K562 (cell line): ENCODE data around the gene CPED1. TPM values are rescaled to one million over a fixed set of nuclear protein-coding genes. Genes with fewer than 3 reads are reported as not detected.
A peak's percentile ranks its signal among the peaks of the same experiment; 100 is the strongest.

Source experiments
- ATAC-seq: fragments of 200-7000 bp; cut with Tn5 transposase; 3 replicates; pipeline ENCODE4 v1.9.1; 2020; ENCODE audit warnings: moderate library complexity
- BruUV-seq: library from RNA; stranded (reverse); fragments of 400-500 nt; replicated peaks from 2 replicates; lab custom pipeline; 2021; lab: Mats Ljungman, UMichigan
- CTCF ChIA-PET: fragments of 300-600 bp; formaldehyde crosslinking; extraction: SDS; loops from one replicate; lab custom pipeline; 2021; ENCODE audit warnings: low intra/inter-chr PET ratio; lab: Yijun Ruan, JAX
- POLR2A ChIA-PET: fragments of 300-600, 350-650 bp; sonication (Branson Sonifier 250); formaldehyde crosslinking; extraction: SDS; loops from one replicate; lab custom pipeline; 2021; ENCODE audit warnings: antibody characterized with exemption, inconsistent platforms; lab: Yijun Ruan, JAX
- DNase-seq, 4 experiments: peaks; one replicate each; pipeline versions ENCODE4 v3.0.0 to v3.0.0-alpha.2; 2011 to 2018; ENCODE audit warnings: low spot score in 3 of 4, mixed read lengths in 3 of 4; ENCODE audit errors: extremely low read depth in 1 of 4
- FAIRE-seq: peaks from 2 replicates; lab custom pipeline; 2011; peaks lifted over from hg19 to GRCh38; lab: Jason Lieb, UNC
- H2AFZ ChIP-seq: 2 replicates; pipeline ENCODE4 v1.6.0; 2011; ENCODE audit warnings: low read depth, low read length, control low read depth, inconsistent platforms
- H3K27ac ChIP-seq: fragments of 200-600 bp; 3 replicates; pipeline ENCODE4 v1.8.0; 2011; ENCODE audit warnings: low read depth, mild to moderate bottlenecking, control low read depth, inconsistent platforms, low read length, moderate library complexity, mixed read lengths; ENCODE audit errors: extremely low read depth
- H3K27me3 ChIP-seq, 2 experiments: fragments of 300-600 bp in 1 of 2; 2 replicates in 1 of 2; 3 replicates in 1 of 2; pipeline versions ENCODE4 v1.6.0 to v1.8.0; 2011; ENCODE audit warnings: inconsistent platforms in 2 of 2, low read length in 2 of 2, mild to moderate bottlenecking in 1 of 2, mixed read lengths in 1 of 2, moderate library complexity in 1 of 2; ENCODE audit not compliant: control insufficient read depth in 2 of 2, insufficient read depth in 2 of 2
- H3K36me3 ChIP-seq: fragments of 300-600 bp; 3 replicates; pipeline ENCODE4 v1.8.0; 2011; ENCODE audit warnings: mild to moderate bottlenecking, low read length, inconsistent platforms; ENCODE audit not compliant: control insufficient read depth, insufficient read depth
- H3K4me1 ChIP-seq, 2 experiments: fragments of 200-600 bp in 1 of 2; replicated peaks in 1 of 2; 2 replicates in 1 of 2; 3 replicates in 1 of 2; pipeline versions ENCODE4 v1.5.1 to v1.8.0; 2011; ENCODE audit warnings: inconsistent platforms in 2 of 2, low read length in 2 of 2, mild to moderate bottlenecking in 1 of 2, mixed read lengths in 1 of 2, moderate library complexity in 1 of 2; ENCODE audit not compliant: control insufficient read depth in 2 of 2, insufficient read depth in 2 of 2
- H3K4me2 ChIP-seq: 2 replicates; pipeline ENCODE4 v1.6.1; 2011; ENCODE audit warnings: low read length, control low read depth, inconsistent platforms, mixed read lengths; ENCODE audit not compliant: insufficient read depth
- H3K4me3 ChIP-seq: fragments of 200-600 bp; sonication (generic), shearing (Covaris generic); 2 replicates; pipeline ENCODE4 v1.5.1; 2016; ENCODE audit warnings: control low read depth, inconsistent platforms
- H3K79me2 ChIP-seq: fragments of 200-600 bp; 3 replicates; pipeline ENCODE4 v1.8.0; 2011; ENCODE audit warnings: low read length, inconsistent platforms; ENCODE audit not compliant: control insufficient read depth, insufficient read depth
- H3K9ac ChIP-seq, 2 experiments: 2 replicates each; pipeline versions ENCODE4 v1.6.0 to v1.6.1; 2011; ENCODE audit warnings: low read depth in 2 of 2, low read length in 2 of 2, control low read depth in 1 of 2, inconsistent platforms in 1 of 2, mild to moderate bottlenecking in 1 of 2, mixed read lengths in 1 of 2; ENCODE audit not compliant: insufficient read depth in 1 of 2
- H3K9me1 ChIP-seq: one replicate; pipeline ENCODE4 v1.6.0; 2011; ENCODE audit warnings: inconsistent platforms, mild to moderate bottlenecking, low read length, moderate library complexity; ENCODE audit not compliant: control insufficient read depth, insufficient read depth
- H3K9me3 ChIP-seq: replicated peaks from 2 replicates; pipeline ENCODE4 v1.5.1; 2011; ENCODE audit warnings: low read depth, low read length, inconsistent platforms; ENCODE audit not compliant: control insufficient read depth, insufficient read depth
- H4K20me1 ChIP-seq: replicated peaks from 2 replicates; pipeline ENCODE4 v1.6.1; 2011; ENCODE audit warnings: low read length, inconsistent platforms, mixed read lengths; ENCODE audit not compliant: control insufficient read depth, insufficient read depth
- CEBPB ChIP-seq: fragments of 450-650 bp; IDR thresholded peaks from 2 replicates; pipeline ENCODE4 v1.6.1; 2016; ENCODE audit warnings: missing genetic modification characterization, missing compliant biosample characterization
- CEBPG ChIP-seq, 3 experiments: fragments of 200-800 bp in 1 of 3; sonication (Bioruptor generic) in 1 of 3; sonication (generic) in 1 of 3; formaldehyde crosslinking in 1 of 3; IDR thresholded peaks in 2 of 3; conservative IDR thresholded peaks in 1 of 3; 2 replicates each; pipeline versions ENCODE4 v1.6.1 to v1.8.0; 2016 to 2022; ENCODE audit warnings: missing compliant biosample characterization in 2 of 3, missing genetic modification characterization in 2 of 3, mild to moderate bottlenecking in 1 of 3, missing genetic modification reagents in 1 of 3
- ESRRA ChIP-seq: fragments of 450-650 bp; IDR thresholded peaks from 2 replicates; pipeline ENCODE4 v1.6.1; 2014; ENCODE audit warnings: low read depth, mild to moderate bottlenecking, moderate library complexity, borderline replicate concordance
- ILF3 ChIP-seq: fragments of 450-650 bp; IDR thresholded peaks from 2 replicates; pipeline ENCODE4 v1.6.1; 2018; ENCODE audit warnings: antibody characterized with exemption, mild to moderate bottlenecking, moderate library complexity, borderline replicate concordance
- MAFF ChIP-seq: IDR thresholded peaks from 2 replicates; pipeline ENCODE4 v1.6.1; 2012; ENCODE audit warnings: low read length, improper control_type of control experiment
- NCOA6 ChIP-seq: fragments of 450-650 bp; IDR thresholded peaks from 2 replicates; pipeline ENCODE4 v1.6.1; 2017; ENCODE audit warnings: mild to moderate bottlenecking
- RBM22 ChIP-seq: fragments of 200-400 bp; formaldehyde crosslinking; IDR thresholded peaks from 2 replicates; pipeline ENCODE4 v1.6.1; 2018; ENCODE audit warnings: low read length, low read depth; ENCODE audit not compliant: poor library complexity, severe bottlenecking
- ZNF668 ChIP-seq: fragments of 250-450 bp; sonication (Bioruptor Pico); IDR thresholded peaks from 2 replicates; pipeline ENCODE4 v1.8.0; 2022; ENCODE audit warnings: mild to moderate bottlenecking, inconsistent platforms
- WGBS: fragments of 100-300 bp; shearing (Covaris generic); methylation state at CpG from one replicate; pipeline ENCODE4 v1.1.6; 2016; ENCODE audit warnings: low coverage, mixed read lengths; ENCODE audit not compliant: insufficient coverage; ENCODE audit errors: missing lambda C conversion rate; 5-methylcytosine and 5-hydroxymethylcytosine counted together
- in situ Hi-C: fragments of 300-500 bp; cut with MboI; formaldehyde crosslinking; loops from 4 replicates; pipeline ENCODE4 v1.15.0; 2018; ENCODE audit warnings: inconsistent platforms, mixed read lengths
- intact Hi-C: fragments of 100-400 bp; cut with micrococcal nuclease; formaldehyde crosslinking; loops from 2 replicates; pipeline ENCODE4 v1.14.2; 2022
- polyA plus RNA-seq, 8 experiments: library from polyadenylated mRNA; depleted of rRNA in 4 of 8; stranded (reverse) in 5 of 8; unstranded in 3 of 8; fragments of >200 nt; fragmentation: Nextera tagmentation in 2 of 8; fragmentation: Illumina TruSeq in 1 of 8; extraction: Ambion mirVana in 2 of 8; extraction: Trizol in 1 of 8; gene quantifications; 2 replicates each; pipeline versions ENCODE4 v1.2.1 to v1.2.3, GENCODE V29; 2011 to 2014; ENCODE audit warnings: inconsistent platforms in 1 of 8, missing spikeins in 1 of 8
- total RNA-seq, 7 experiments: library from RNA; depleted of rRNA in 6 of 7; stranded (reverse); fragments of >200 nt in 6 of 7; fragmentation: Illumina TruSeq in 2 of 7; extraction: Trizol in 2 of 7; gene quantifications; 2 replicates each; pipeline versions ENCODE4 v1.2.1 to v1.2.3, GENCODE V29; 2011 to 2021; ENCODE audit warnings: low replicate concordance in 1 of 7
- TF ChIP-seq, protein P1 (sequence below): fragments of 250-450 bp; sonication (Bioruptor Pico); IDR thresholded peaks from 2 replicates; pipeline ENCODE4 v1.9.0; 2021; ENCODE audit warnings: mild to moderate bottlenecking
- TF ChIP-seq, protein P2 (sequence below): sonication (generic); formaldehyde crosslinking; IDR thresholded peaks from 2 replicates; pipeline ENCODE4 v1.8.0; 2022; ENCODE audit warnings: mild to moderate bottlenecking, missing genetic modification reagents

Gene CPED1
- total and polyA plus RNA-seq, 9 of the 15 experiments (the other 6 are each of a cell fraction or from before 2014, with no cell fraction given), result 195 to 393 (median 290) TPM

DNA sequence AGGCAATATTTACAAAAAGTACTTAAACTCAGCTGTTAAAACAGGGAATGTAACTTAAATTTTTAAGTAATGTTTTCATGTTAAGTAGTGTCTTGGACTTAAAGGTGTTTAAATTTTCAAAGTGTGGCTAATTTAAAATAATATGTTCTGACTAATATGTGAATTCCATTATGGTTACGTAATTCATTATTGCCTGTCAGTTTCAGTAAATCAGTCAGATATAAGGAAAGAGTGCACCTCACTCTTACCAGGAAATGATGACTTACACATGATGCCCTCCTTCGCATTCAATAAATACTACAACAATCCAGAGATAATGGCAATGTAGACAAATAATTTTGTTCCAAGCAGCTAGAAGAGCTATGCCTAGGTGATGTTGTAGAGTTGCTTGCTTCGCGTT lies 271.3 kb downstream of the CPED1 start:
- ATAC-seq, result no peak
- H3K4me1 ChIP-seq, result no peaks in the 10 kb centered on the region
- in situ Hi-C loops, result no loop called here
- CTCF ChIA-PET, result no interaction called here
- DNase-seq, result no peak
- POLR2A ChIA-PET, result interaction anchor here (0.5 kb wide), 1 partner anchor 120 kb away, joined by 3 read pairs; no protein-coding TSS in a partner anchor
- no peak overlapping the region for H3K4me2 ChIP-seq
- H3K9me1 ChIP-seq, result no peaks in the 10 kb centered on the region
- H3K27ac ChIP-seq, result no peak overlapping the region
- H3K9ac ChIP-seq, result no peak overlapping the region
- WGBS, result 74% methylated on average over 2 of the region's 4 CpGs
- no peaks in the 10 kb centered on the region for H4K20me1 ChIP-seq
- no peak overlapping the region for H3K4me3 ChIP-seq
- no peak for TF ChIP-seq CEBPG (CRISPR knock-in tag; IDR thresholded peaks at IDR 0.05)
- peak in 1 of 2 experiments; percentile 30; a peak in 1 of 4 replicates for TF ChIP-seq CEBPG (tag; conservative IDR thresholded peaks at IDR 0.05 in 1 of 2, IDR thresholded peaks at IDR 0.05 in 1 of 2)
- no peak for TF ChIP-seq ILF3
- TF ChIP-seq ZNF668 (CRISPR knock-in tag), result 0 out of 2 replicates have a peak, but pooled peaks have one; percentile 21
- no peak for TF ChIP-seq ESRRA
- TF ChIP-seq CEBPB (tag), result peak; percentile 57
- TF ChIP-seq, protein P1, sequence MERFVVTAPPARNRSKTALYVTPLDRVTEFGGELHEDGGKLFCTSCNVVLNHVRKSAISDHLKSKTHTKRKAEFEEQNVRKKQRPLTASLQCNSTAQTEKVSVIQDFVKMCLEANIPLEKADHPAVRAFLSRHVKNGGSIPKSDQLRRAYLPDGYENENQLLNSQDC (CRISPR knock-in tag), result no peak
- no peak for TF ChIP-seq NCOA6
- peak; percentile 68 for TF ChIP-seq RBM22
- TF ChIP-seq MAFF, result no peak
- TF ChIP-seq, protein P2, sequence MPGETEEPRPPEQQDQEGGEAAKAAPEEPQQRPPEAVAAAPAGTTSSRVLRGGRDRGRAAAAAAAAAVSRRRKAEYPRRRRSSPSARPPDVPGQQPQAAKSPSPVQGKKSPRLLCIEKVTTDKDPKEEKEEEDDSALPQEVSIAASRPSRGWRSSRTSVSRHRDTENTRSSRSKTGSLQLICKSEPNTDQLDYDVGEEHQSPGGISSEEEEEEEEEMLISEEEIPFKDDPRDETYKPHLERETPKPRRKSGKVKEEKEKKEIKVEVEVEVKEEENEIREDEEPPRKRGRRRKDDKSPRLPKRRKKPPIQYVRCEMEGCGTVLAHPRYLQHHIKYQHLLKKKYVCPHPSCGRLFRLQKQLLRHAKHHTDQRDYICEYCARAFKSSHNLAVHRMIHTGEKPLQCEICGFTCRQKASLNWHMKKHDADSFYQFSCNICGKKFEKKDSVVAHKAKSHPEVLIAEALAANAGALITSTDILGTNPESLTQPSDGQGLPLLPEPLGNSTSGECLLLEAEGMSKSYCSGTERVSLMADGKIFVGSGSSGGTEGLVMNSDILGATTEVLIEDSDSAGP (CRISPR knock-in tag), result no peak
- TF ChIP-seq, all 486 proteins: peak for 4
- intact Hi-C loops, result no loop called here
- Histone ChIP-seq H3K36me3 (peaks cover 100% of the 10 kb centered on the region), H3K79me2 (no peaks in the 10 kb centered on the region), H3K27me3 (no peaks in the 10 kb centered on the region), H2AFZ (no peak overlapping the region), H3K9me3 (no peaks in the 10 kb centered on the region)
- FAIRE-seq, result no peak
- no TSS peak for BruUV-seq
